GM19238 (cell line): ENCODE results near the gene FAM210A.

Experiments used
- DNase-seq: peaks from one replicate; pipeline ENCODE4 v3.0.0; 2011; ENCODE audit warnings: low spot score; ENCODE audit not compliant: insufficient read length

Gene FAM210A

GRCh38 chr18:13646633-13647032, 79.7 kb downstream of the FAM210A start:
- DNase-seq = no peak

- no peak for DNase-seq
These were observed 81.3 kb downstream of the FAM210A start for GRCh38 chr18:13645093-13645492.

- DNase-seq = no peak
These were observed 83.1 kb downstream of the FAM210A start for GRCh38 chr18:13643261-13643751.

- no peak for DNase-seq
These were observed 83.9 kb downstream of the FAM210A start for GRCh38 chr18:13642440-13642827.

GRCh38 chr18:13641551-13642439, 84.6 kb downstream of the FAM210A start:
- DNase-seq = no peak

GRCh38 chr18:13640266-13640860, 86.0 kb downstream of the FAM210A start:
- no peak for DNase-seq

GRCh38 chr18:13638719-13639595, 87.4 kb downstream of the FAM210A start:
- no peak for DNase-seq

- DNase-seq = no peak
These were observed 91.3 kb downstream of the FAM210A start for GRCh38 chr18:13635046-13635445.

GRCh38 chr18:13633700-13634099, 92.7 kb downstream of the FAM210A start:
- no peak for DNase-seq

- DNase-seq = no peak
These were observed 95.6 kb downstream of the FAM210A start for GRCh38 chr18:13630716-13631268.

- peak; percentile 77 for DNase-seq
These were observed 96.3 kb downstream of the FAM210A start for GRCh38 chr18:13629841-13630715.

GRCh38 chr18:13628211-13628610, 98.1 kb downstream of the FAM210A start:
- DNase-seq = no peak

GRCh38 chr18:13627639-13628038, 98.7 kb downstream of the FAM210A start:
- DNase-seq = no peak

GRCh38 chr18:13626544-13626908, 99.8 kb downstream of the FAM210A start:
- no peak for DNase-seq

GRCh38 chr18:13625843-13626543, 100.4 kb downstream of the FAM210A start:
- no peak for DNase-seq

- DNase-seq = no peak
These were observed 101.0 kb downstream of the FAM210A start for GRCh38 chr18:13625355-13625754.

GRCh38 chr18:13624563-13625237, 101.7 kb downstream of the FAM210A start:
- no peak for DNase-seq

- DNase-seq = no peak
These were observed 102.5 kb downstream of the FAM210A start for GRCh38 chr18:13623871-13624270.

GRCh38 chr18:13623348-13623747, 103.0 kb downstream of the FAM210A start:
- no peak for DNase-seq
